Measurements from ENCODE around the gene CPLX1.

The CPLX1 gene

GRCh38 chr4:791252-791897, 34.6 kb downstream of the CPLX1 start:
- in situ Hi-C loops (cut with MboI; ENCODE audit: low sequenced_read_pairs, unreplicated experiment): no loop called here
- DNase-seq (ENCODE audit: low spot score): no peak
- no peak for TF ChIP-seq CTCF (IDR thresholded peaks at IDR 0.05; ENCODE audit: borderline replicate concordance, control extremely low read depth, extremely low read depth, insufficient read depth, missing control alignments)

GRCh38 chr4:790466-790820, 35.5 kb downstream of the CPLX1 start:
- no peak for DNase-seq (ENCODE audit: low spot score)
- TF ChIP-seq CTCF (IDR thresholded peaks at IDR 0.05; ENCODE audit: borderline replicate concordance, control extremely low read depth, extremely low read depth, insufficient read depth, missing control alignments): no peak
- in situ Hi-C loops (cut with MboI; ENCODE audit: low sequenced_read_pairs, unreplicated experiment): no loop called here

GRCh38 chr4:789571-790465, 36.1 kb downstream of the CPLX1 start:
- no peak for TF ChIP-seq CTCF (IDR thresholded peaks at IDR 0.05; ENCODE audit: borderline replicate concordance, control extremely low read depth, extremely low read depth, insufficient read depth, missing control alignments)
- in situ Hi-C loops (cut with MboI; ENCODE audit: low sequenced_read_pairs, unreplicated experiment): no loop called here
- no peak for DNase-seq (ENCODE audit: low spot score)

GRCh38 chr4:788636-789297, 37.2 kb downstream of the CPLX1 start:
- in situ Hi-C loops (cut with MboI; ENCODE audit: low sequenced_read_pairs, unreplicated experiment): no loop called here
- no peak for TF ChIP-seq CTCF (IDR thresholded peaks at IDR 0.05; ENCODE audit: borderline replicate concordance, control extremely low read depth, extremely low read depth, insufficient read depth, missing control alignments)
- DNase-seq (ENCODE audit: low spot score): no peak

GRCh38 chr4:788006-788635, 37.8 kb downstream of the CPLX1 start:
- DNase-seq (ENCODE audit: low spot score): no peak

More at GRCh38 chr4:788006-788635, 37.8 kb downstream of the CPLX1 start:
- TF ChIP-seq CTCF (IDR thresholded peaks at IDR 0.05; ENCODE audit: borderline replicate concordance, control extremely low read depth, extremely low read depth, insufficient read depth, missing control alignments): no peak
- in situ Hi-C loops (cut with MboI; ENCODE audit: low sequenced_read_pairs, unreplicated experiment): no loop called here

Data from GM13976 (cell line).